ENCODE data around the gene BAHCC1.

GRCh38 chr17:81429821-81430551 lies 34.7 kb downstream of the BAHCC1 start:
- TF ChIP-seq POLR2A (IDR thresholded peaks at IDR 0.05) (no peak), CTCF (IDR thresholded peaks at IDR 0.05) (no peak)

Measured in prostate gland (tissue), 2 donors.